HG03354 (cell line): Measurements from ENCODE around the gene TNFRSF1B.

Experiments
- ATAC-seq: cut with Tn5 transposase; IDR thresholded peaks from one replicate; pipeline ENCODE4 v1.9.1; 2021; ENCODE audit warnings: mild to moderate bottlenecking; ENCODE audit not compliant: unreplicated experiment, poor library complexity, severe bottlenecking

Gene TNFRSF1B

DNA sequence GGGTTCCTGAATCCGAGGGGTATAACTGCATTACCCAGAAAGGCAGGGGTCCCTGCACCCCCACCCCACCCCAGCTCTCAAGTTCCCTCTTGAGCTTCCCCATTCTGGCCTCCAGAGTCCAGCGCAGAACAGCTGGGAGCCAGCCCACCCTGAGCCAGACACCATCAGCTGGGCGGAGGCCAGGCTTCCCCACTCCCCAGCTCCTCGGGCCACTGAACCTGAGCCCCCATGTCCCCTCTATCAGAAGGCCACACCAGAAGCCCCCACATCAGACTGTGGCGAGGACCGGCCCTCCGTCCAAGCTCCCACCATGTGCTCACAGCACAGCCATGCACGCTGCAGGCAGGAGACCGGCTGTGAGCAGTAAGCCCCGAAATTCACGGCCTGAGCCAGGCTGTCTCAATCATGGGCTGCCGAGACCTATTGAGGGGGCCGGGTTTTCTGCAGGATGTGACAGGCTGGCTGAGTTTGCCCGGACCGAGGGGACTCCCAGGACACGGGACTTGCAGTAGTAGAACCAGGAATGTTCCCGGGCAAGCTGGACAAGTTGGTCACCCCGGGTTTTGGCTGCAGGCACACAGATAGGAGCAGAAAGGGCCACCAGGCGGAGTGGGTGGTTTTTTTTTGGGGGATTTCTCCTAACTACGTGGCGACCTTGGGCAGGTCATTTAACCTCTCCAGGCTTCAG lies 25.5 kb upstream of the TNFRSF1B start:
- ATAC-seq: no peak

DNA sequence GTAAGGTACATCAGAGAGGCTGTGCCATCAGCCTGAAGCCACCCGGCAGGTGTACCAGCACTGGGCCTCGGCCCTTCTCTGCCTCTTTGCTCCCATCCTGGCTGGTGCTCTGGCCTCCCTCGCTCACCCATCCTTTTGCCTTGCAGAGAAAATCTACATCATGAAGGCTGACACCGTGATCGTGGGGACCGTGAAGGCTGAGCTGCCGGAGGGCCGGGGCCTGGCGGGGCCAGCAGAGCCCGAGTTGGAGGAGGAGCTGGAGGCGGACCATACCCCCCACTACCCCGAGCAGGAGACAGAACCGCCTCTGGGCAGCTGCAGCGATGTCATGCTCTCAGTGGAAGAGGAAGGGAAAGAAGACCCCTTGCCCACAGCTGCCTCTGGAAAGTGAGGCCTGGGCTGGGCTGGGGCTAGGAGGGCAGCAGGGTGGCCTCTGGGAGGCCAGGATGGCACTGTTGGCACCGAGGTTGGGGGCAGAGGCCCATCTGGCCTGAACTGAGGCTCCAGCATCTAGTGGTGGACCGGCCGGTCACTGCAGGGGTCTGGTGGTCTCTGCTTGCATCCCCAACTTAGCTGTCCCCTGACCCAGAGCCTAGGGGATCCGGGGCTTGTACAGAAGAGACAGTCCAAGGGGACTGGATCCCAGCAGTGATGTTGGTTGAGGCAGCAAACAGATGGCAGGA lies 24.5 kb upstream of the TNFRSF1B start:
- ATAC-seq: no peak

GRCh38 chr1:12142891-12143630 lies 23.7 kb upstream of the TNFRSF1B start:
- ATAC-seq: no peak

- ATAC-seq: no peak
These were observed 23.1 kb upstream of the TNFRSF1B start for GRCh38 chr1:12143631-12144155.

GRCh38 chr1:12144236-12144635 lies 22.6 kb upstream of the TNFRSF1B start:
- ATAC-seq: no peak

- no peak for ATAC-seq
These were observed 21.8 kb upstream of the TNFRSF1B start for GRCh38 chr1:12144969-12145368.

DNA sequence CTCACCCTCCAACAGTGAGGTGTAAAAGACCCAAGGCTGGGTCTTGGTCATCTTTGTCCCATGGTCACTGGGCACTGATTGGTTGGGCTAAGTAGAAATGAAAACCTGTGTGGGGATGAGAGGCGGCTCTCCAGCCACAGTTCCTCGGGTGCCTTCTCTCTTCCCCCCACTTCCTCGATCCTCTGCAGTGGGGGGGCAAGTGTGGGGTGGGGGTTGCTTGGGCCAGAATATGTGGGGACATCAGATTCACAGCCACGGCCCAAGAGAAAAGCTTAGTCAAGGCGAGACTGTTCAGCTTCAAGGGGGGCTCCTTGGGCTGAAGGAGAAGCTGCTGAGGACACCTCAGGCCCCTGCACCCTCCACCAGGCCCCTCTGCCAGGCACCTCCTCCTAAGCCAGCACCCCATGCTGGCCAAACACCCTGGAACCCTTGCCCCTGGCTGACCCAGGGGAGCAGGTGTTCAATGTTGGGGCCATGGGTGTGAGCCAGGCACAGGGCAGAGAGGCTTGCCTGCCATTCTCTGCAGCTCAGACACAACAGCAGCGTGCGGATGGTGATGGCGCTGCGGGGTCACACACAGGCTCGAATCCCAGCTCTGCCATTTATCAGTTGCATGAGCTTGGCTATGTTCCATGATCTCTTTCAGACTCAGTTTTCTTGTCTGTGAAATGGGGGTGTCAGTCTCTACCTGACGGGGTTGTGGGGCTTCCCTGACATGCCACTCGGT lies 21.0 kb upstream of the TNFRSF1B start:
- no peak for ATAC-seq

GRCh38 chr1:12146343-12147112 lies 20.3 kb upstream of the TNFRSF1B start:
- ATAC-seq: no peak

DNA sequence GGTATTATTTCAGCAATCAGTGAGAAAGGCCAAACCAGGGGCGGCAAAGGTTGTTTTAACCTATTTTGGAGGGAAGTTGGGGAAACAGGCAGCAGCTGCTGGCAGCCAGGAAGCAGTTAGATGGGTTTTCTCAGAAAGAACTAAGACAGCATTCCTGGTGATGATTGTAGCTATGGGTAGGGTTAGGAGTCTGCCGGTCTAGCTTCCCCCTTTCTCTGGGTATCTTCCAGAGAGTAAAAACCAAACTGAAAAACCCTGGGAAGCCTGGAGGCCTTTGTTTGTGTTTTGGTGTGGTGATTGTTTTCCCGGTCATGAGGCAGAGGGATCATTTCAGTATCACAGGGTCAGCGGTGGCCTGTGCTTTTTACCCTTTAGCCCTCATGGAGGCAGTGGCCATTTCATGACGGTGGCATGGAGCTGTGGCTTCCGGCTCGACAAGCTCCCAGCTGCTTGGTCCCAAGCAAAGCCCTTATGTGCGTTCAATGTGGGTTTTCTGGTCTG lies 19.5 kb upstream of the TNFRSF1B start:
- ATAC-seq: no peak

DNA sequence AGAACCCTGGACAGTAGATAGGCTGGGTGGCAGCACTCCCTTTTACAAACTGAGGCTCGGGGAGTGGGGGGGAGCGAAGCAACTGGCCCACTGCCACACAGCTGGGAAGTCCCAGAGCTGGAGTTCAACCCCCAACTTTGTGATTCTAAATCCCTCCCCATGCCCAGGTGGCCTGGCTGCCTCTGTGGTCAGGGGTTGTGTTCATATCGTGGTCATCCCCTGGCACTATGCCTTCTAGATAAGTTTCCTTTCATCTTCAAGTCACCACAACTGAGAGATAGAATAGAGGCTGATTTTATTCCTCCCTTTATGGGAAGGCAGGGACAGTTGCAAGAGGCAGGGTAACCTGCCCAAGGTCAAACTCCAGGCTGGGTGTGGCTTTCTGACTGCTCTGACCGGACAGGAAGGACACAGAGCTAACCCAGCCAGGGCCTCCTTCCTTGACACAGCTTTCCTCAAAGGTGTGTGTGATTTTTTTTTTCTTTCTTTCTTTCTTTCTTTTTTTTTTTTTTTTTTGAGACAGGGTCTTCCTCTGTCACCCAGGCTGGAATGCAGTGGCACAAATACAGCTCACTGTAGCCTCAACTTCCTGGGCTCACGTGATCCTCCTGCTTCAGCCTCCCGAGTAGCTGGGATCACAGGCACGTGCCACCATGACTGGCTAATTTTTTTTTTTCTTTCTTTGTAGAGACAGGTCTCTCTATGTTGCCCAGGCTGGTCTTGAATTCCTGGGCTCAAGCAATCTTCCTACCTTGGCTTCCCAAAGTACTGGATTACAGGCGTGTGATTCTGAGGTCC lies 18.4 kb upstream of the TNFRSF1B start:
- no peak for ATAC-seq

GRCh38 chr1:12148958-12149790 lies 17.6 kb upstream of the TNFRSF1B start:
- peak; percentile 31 for ATAC-seq

- ATAC-seq: no peak
These were observed 17.0 kb upstream of the TNFRSF1B start for GRCh38 chr1:12149791-12150175.

- ATAC-seq: no peak
These were observed 16.2 kb upstream of the TNFRSF1B start for GRCh38 chr1:12150456-12151200.

DNA sequence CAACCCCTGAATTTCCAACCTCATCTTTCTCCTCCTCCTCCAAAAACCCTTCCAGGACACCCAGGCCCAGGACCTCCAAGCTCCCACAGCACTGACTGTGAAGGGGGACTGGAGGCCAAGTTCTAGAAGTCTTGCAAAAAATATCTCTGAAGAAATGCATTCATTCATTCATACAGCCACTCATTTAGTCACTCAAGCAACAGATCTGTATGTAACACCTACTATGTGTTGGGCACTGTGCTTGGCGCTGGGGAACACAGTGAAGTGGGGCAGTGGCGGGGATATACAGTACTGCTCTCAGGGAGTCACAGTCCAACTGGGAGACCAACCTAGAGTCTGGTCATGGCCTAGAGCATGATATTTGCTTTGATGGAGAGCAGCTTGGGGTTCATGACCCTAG lies 15.3 kb upstream of the TNFRSF1B start:
- ATAC-seq: no peak

GRCh38 chr1:12152113-12152891 lies 14.5 kb upstream of the TNFRSF1B start:
- peak; percentile 78 for ATAC-seq

DNA sequence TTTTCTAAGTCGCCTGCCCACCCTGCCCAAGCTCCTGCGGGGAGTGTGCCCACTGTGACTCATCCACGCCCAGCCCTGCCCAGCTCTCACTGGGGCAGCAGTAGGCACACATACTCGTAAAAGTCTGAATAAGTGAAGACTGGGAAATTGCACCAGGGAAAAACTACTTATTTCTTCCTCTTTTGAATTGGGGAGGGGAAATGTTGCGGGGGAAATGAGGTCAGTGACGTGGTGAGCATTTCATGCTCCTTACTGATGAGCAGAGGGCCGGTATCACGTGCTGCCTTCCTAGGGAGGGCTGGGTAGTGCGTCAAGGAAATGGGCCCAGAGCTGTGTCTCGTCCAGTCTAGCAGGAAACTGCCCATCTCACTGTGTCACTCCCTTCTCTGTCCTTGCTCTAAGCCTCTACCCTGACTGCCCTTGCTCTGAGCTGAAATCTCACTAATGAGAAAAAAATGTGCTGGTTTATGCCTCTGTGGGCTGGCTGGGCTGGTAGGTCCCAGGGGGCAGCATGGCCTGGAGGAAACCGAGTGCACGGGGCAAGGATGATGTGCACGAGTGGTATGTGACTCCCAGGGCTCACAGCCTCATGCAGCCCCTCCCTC lies 13.5 kb upstream of the TNFRSF1B start:
- peak; percentile 32 for ATAC-seq
